Measurements from ENCODE around the gene ANGPT4.
"Not testable (repeated sequence)": the region's sequence is repeated elsewhere in the genome, so short reads cannot be mapped to it uniquely, and the experiment has no call there.

ANGPT4 gene

DNA sequence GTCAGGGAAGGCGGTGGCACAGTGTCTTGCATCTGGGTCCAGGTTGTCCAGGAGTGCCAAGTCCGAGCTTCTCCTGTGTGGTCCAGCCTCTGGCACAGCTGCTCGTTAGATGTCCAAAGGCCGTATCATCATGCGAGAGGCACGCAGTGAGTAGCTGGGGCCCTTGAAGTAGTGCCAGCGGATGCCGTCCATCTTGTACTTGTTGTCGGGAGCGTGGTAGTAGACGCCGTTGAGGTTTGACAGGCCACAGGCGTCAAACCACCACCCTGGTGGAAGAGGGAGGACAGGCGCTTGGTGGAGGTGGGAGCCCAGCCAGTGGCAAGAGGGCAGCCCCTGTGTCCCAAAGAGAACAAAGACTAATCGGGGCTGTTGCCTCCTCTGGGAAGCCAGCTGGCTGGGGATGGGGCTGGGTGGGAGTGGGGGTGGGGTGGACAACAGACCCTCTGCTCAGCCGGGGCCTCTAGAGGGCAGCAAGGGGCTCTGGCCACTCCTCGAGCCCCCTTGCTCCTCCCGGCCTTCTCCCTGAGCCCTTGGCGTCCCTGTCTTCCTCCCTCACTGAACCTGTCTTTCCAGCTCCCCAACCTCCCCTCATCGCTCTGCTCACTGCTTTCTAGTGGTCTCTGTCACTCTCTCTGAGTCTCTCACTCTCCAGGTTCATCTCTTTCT lies 43.1 kb downstream of the ANGPT4 start:
- DNase-seq = no peak

DNA sequence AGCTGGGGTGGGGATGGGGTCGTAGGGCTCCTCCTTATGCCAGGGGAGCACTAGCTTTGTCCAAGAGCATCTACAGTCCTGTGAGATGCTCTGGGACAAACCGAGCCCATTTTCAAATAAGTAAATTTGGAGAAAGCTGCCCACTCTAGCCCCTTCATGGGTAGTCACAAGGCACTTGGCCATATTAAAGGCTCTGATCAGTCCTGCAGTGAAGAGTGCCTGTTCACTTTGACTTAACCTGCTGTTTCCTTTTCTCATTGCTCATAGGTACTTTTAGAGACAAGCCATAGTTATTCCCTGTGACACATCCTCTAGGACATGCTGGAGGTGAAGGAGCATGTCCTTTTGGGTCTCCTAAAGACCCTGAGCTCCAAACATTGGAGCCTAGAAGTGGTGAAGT lies 44.2 kb downstream of the ANGPT4 start:
- DNase-seq = no peak

DNA sequence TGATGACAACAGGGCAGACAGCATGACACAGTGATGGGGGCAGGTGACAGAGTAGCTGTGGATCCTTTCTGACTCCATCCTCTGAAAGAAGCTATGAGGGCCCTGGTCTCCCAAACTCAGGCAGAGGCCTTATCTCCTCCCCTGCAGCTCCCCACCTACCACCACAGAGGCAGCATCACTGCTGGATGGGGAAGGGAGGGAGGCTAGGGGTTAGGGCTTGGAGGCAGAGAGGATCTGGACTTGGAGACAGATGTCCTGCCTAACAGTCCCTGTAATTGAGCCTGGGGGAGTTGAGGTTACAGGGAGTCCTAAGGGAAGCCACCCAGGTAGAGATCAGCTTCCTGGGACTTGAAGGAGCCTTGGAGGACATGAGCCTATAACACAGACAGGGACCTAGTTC lies 44.7 kb downstream of the ANGPT4 start:
- no peak for DNase-seq

DNA sequence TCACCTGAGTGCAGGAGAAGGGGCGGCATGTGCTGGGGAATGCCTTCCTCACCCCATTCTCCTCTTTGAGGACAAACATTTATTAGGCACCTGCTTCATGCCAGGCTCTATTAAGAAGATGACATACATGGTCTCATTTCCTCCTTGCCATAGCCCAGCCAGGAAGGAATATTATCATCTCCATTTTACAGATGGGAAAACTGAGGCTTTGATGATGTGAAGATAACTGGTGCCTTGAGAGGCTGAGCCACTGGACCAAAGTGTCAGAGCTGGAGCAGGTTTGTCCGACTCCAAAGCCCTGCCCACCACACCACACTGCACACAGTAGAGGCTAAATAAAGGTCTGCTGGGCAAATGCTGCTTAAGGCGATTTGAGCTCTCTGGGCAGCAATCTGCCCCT lies 45.4 kb downstream of the ANGPT4 start:
- no peak for DNase-seq

DNA sequence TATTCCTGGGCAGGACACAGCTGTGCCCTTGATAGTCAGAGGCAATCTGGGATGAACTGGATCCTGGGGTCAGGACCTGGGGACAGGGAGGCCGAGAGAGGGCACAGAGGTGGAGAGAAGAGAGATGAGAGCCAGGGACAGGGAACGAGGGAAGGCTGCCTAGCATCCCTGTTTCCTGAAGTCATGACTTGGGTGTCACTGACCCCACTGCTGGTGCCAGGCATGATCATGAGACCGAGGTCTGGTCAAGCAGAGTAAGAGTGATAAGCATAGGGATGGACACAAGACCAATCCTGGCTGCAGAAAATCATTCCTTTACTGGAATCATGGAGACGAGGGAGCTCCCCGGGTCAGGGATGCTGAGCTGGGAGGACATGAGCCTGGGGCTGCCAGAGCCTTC lies 46.5 kb downstream of the ANGPT4 start:
- DNase-seq = no peak

DNA sequence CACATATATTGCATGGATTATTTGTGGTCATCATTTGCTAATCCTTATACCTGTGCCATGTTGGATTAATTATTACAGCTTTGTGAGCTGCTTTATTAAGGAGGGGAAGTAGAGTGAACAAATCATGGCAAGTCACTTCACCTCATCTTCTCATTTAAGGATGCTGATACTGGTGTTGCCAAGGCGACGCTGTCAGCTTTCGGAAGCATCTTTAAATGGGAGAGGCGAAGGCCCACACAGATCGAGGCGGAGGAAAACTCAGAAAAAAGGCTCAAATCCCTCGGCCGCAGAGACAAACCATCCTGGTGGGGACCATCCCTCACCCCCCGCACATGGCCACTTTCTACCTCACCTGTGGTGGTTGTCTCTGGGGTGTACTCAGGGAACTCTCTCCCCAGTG lies 47.9 kb downstream of the ANGPT4 start:
- no peak for DNase-seq

DNA sequence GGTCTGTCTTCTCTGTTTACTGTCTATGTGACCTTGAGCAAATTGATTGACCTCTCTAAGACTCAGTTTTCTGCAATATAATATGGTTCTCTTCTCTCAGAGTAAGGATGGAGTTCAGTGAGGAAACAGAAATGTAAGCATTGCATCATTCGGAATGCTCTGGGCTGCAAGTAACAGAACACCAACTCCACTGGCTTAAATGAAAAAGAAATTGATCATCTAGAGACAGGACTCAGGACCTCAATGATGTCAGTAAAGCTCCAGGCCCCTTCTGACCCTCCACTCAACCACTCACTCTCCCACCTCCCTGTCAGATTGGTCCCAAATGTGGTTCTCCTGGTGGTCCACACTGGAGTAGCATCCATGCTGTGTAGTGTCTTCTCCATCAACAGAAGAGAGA lies 50.7 kb downstream of the ANGPT4 start:
- DNase-seq = no peak

DNA sequence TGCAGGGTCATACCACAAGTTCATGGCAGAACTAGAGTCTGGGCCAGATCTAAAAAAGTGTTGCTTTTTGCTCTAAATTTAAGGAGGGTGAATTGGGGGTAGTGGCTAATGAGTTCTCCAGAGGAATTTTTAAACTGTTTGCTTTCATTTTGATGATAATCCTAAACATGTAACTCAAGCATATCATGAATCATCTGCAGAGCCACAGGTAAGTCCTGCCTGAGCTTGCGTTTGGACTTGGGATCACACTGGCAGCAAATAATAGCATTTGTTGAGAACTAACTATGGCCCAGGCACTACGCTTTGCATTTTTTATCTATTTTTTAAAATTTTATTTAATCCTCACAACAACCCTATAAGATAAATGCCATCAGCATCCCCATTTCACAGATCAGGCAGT lies 55.2 kb downstream of the ANGPT4 start:
- no peak for DNase-seq

DNA sequence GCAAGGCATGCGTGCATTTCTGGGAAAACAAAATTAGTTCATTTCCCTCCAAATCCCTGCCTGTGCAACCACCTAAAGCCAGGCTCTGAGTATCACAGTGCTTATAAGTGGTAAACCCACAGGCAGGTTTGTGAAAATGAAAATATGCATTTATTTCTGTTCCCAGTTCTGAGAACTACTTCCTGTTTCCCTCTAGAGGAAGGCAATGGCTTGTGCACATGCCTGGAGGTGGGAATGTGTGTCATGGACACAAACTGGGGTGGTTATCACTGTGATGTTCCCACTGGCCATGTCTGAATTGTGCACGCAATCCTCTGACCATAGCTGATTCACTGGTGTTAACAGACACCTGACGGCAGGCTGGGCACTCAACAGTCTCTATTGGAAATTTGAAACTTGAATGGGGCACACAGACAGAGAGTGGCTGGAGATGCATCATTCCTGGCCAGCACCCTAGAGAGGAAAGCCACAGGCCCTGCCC lies 56.3 kb downstream of the ANGPT4 start:
- no peak for DNase-seq

DNA sequence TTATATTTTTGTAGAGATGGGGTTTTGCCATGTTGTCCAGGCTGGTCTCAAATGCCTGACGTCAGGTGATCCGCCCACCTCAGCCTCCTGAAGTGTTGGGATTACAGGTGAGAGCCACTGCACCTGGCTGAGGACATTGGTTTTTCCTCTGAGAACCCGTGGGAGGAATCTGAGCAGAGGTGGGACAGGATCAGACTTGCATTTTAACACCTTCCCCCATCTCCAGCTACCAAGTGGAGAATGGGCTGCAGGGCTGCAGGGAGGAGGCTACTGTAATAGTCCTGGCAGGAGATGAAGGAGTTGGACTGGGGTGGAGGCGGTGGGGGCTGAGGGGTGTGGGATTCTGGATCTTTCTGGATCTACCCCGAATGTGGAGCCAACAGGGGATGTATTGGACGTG lies 58.1 kb downstream of the ANGPT4 start:
- no peak for DNase-seq

DNA sequence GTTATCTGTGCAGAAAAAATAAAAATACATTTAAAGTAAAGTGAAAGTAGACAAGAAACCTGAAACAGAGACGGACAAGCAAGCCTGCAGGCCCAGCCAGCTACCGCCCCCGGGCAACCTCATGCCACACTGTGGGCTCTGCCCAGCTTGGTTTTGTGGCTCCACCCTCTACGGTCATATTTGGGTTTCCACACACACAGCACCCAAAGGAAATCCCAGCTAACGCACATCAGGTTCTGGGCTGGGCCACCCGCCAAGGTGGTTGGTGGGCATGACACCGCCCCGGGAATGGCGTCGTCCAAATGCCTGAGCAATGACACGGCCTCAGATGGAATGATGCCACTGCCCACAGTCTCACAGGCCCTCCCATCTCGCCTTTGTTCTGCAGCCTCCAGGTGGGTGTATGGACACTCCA lies 59.8 kb downstream of the ANGPT4 start:
- DNase-seq = no peak

DNA sequence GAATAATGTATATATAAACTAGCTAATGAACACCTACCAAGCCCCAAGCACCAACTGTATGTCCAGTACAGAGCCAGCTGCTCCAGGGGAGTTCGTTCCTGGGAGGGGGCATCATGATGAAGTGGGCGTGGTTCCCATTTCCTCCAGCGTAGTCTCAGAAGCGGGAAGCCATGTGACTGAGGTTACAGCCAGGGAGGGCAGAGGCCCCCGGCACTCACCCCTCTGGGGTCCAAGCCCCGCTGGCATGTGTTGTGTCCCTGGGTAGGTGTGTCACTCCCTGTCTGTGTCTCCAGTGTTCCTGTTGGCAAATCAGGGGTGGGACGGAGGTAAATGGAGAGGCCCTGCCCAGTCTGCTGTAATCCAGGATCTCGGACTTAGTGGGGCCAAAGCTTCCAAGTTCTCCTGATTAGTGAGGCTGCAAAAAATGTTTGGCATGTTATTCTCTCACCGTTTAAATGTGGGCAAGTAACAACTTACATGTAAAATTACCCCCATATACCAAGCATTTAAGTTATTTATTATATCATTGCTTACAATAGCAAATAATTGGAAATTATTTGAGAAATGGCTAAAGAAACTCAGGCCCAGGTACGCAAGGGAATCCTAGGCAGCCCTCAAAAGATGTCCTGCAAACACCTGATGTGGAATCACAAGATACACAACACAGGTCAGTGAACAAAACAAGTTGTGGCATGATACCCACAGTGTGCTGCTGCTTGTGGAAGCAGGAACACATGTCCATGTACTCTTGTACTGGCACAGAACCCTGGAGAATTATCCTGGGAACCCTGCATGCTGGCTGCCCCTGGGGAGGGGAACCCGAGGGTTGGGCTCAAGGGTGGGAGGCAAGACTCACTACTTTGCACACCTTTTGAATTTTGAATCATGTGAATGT lies 60.4 kb downstream of the ANGPT4 start:
- DNase-seq = no peak

DNA sequence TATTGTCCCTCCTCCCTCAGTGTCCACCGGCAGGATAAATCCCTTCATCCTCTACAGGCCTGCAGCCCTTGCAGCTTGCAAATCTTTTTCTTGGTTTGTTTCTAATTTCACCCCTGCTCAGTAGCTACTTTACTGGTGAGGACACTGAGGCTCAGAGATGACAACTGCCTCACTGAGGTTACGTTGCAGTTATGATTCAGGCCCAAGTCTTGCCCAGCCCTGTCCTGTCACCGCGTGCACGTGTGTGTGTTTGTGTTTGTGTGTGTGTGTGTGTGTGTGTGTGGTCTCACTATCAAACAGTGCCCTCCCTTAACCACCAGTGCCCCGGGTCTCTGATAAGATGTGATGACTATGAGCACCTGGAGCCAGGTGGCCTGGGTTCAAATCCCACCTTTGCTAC lies 61.5 kb downstream of the ANGPT4 start:
- no peak for DNase-seq

DNA sequence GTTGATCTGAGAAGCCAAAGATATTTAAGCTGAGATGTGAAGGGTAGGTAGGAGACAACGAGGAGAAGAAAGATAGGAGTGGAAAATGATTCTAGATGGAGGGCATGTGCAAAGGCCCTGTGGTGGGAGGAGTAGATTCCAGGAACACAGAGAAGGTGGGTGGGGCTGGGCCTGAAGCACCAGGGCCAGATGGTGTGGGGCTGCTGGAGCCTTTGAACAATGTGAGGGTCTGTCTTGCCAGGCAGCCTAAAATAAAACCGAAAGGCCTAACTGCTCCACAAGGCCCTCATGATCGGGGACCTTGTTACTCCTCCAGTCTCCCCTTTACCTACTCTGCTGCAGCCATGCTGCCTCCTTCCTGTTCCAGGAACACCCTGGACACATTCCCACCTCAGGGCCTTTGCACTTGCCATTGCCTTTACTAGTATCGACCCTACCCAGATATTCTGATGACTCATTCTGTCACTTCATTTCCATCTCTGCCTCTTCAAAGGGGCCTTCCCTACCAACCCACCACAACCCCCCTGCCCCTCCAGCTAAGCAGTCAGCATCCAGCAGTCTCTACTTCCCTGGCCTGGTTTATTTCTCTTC lies 62.6 kb downstream of the ANGPT4 start:
- no peak for DNase-seq

DNA sequence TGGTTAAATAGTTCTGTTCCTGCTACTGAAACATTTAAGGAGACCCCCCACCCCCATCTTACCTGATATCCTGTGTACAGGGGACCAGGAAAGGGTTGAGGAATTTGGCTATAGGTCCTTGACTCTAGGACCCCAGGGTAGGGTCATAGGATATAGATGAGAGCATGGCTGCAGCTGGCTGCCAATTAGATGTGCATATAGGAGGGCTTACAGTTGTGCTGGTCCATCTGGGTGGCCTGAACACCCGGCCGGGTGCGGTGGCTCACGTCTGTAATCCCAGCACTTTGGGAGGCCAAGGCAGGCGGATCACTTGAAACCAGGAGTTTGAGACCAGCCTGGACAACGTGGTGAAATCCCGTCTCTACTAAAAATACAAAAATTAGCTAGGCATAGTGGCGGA lies 67.4 kb downstream of the ANGPT4 start:
- not testable (repeated sequence) for DNase-seq

DNA sequence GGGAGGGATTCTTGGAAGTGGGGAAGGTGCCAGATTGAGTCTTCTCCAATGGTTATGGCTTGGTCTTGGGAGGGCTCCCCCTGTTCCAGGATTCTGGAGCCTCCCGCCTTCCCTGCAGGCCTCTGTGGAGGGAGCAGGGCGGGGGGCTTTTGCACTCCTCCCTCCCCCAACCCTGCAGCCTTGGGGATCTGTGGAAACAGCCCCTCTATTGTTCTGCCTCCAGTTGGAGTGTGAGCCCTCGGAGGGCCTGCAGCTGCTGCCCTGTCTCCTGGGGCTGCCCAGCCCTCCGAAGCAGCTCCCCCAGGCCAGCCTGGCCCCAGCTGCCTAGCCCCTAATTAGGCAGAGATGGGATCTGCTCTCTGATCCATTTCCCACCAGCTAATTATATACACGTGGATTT lies 67.9 kb downstream of the ANGPT4 start:
- no peak for DNase-seq

DNA sequence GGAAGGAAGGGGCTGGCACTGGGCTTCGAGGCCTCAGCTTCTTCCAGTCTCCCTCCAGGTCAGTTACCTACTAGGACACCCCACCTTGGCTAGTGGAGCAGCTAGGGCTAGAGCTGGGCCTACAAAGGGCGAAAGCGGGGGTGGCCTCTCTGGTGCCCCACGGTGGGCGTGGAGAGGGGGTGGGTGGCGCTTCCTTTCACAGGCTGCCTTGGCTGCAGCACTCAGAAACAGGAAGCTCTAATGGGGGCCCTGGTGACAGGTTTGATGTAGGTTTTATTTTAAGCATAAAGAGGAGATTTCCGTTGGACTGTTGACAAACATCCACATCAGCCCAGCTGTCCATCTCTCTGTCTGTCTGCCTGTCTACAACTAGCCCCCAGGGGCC lies 69.2 kb downstream of the ANGPT4 start:
- no peak for DNase-seq

DNA sequence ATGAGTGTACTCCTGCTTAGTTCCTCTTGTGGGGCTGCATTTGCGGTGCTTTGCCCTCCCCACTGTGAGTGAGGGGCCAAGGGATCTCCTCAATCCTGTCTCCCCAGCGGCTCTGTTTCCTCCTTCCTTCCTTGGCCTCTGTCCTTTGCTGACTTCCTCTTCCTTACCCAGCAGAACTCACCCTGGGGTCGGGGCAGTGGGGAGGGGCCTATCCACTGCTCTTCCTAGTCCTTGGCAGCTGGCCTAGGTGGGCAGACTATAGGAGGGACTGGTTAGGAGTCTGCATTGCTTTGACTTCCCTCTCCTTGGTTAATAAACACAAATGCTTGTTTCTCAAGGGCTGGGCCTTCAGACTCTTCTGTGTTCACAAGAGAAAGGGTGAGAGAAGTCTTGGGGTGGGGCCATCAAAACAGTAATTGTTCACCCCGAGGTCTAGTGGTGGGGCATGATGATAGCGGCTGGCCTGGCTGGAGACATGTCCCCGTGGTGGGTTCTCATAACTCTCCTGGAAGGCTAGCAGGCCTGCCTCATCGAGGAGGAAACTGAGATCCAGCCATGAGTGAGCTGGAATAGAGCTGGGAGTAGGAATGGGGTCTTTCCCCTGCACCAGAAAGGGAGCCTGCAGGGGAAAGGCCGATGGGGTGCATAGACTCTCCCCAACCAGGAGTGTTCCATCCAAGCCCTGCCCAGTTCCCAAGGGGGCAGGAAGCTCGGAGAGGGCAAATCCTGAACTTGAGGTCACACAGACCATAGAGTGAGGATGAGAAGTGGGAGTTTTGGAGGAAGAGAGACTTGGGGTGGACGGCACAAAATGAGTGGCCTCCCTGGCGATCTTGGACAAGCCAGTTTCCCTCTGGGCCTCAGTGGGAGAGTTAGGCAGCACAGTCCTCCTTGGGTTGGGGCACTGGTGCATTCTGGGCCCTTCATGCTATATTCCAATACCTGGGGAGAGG lies 69.9 kb downstream of the ANGPT4 start:
- DNase-seq = no peak

DNA sequence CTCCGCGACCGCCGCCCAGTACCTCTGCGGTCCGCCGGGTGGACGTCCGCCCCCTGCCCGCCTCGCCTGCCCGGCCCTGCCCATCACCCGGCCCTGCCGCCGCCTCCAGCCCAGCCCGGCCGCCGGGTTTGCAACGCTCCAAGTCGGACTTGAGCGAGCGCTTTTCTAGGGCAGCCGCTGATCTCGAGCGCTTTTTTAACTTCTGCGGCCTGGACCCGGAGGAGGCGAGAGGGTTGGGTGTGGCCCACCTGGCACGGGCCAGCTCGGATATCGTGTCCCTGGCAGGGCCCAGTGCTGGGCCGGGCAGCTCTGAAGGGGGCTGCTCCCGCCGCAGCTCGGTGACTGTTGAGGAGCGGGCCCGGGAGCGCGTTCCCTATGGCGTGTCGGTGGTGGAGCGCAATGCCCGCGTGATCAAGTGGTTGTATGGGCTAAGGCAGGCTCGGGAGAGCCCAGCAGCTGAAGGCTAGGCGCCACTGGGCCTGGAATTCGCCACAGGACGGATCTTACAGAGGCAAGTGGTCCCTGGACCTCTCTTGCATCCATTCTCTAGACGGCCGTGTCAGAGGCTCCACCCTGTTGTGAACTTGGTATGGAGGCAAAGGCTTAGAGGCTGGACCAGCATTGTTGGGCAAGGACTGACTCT lies 70.8 kb downstream of the ANGPT4 start:
- DNase-seq = no peak

DNA sequence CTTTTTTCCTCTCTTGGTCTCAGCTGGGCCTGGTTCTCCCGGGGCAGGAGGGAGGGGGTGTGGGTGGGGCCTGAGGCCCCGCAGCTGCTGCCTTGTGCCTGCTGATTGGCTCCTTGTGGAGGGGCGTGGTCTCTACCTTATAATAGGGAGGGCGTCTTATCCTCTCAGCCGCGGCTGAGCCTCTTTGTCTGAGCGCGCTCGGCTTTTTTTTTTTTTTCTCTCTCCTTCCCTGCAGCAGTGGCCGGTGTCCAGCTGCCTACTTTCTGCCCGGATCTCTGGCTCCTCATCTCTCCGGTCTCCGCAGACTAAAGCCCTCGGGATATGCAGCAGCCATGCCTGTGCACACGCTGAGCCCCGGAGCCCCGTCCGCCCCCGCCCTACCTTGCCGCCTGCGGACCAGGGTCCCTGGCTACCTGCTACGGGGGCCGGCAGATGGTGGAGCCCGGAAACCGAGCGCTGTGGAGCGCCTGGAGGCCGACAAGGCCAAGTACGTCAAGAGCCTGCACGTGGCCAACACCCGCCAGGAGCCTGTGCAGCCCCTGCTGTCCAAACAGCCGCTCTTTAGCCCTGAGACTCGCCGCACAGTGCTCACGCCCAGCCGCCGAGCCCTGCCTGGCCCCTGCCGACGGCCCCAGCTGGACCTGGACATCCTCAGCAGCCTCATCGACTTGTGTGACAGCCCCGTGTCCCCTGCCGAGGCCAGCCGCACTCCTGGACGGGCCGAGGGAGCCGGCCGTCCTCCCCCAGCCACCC lies 71.5 kb downstream of the ANGPT4 start:
- peak; percentile 74 for DNase-seq

DNA sequence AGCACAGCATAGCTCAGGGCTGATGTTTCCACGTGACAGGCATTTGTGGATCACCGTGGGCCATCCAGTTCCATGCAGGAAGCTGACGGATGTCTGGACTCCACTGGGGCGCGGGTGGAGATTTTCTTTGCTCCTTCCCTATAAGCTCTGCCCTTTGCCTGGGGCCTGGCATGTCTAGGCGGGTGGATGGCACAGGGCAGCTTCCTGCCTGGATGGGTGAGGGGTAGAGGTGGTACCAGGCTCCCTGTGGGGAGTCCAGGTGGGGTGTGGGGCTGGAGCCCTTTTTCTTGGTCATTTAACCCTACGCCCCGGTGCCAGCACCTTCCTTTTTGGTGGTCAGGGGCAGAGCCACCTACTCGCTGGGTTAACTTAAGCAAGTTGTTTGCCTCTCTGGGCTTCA lies 72.2 kb downstream of the ANGPT4 start:
- DNase-seq = no peak

DNA sequence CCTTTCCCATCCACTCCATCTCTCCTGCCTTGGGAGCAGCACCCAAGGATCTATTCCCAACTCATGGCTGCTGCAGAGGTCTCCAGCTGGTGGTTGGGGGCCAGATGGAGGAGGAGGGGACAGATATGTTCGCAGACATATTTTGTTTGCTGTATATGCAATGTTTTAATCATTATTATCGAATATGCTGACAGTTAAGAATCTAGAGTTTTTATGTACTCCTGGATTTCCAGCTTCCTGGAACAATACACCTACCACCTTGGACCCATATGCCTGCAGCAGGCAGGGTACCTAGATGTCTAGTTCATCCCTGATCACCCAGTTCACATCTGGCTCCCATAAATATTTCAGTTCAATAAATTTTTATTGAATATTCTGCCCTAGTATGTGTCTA lies 73.6 kb downstream of the ANGPT4 start:
- DNase-seq = no peak

All from NCI-H446 treated with DMSO at 0.1 percent for 48 hours (cell line).